ENCODE measurements around the gene DDX23. TPM values are rescaled to one million over a fixed set of nuclear protein-coding genes. Genes with fewer than 3 reads are reported as not detected.

The DDX23 gene
- total RNA-seq, 1 experiment from 2014 or later = 114 TPM

GRCh38 chr12:48823281-48823680 is 28.7 kb downstream of the DDX23 start:
- DNase-seq (ENCODE audit: low spot score) = no peak

- DNase-seq (ENCODE audit: low spot score) = no peak
Measured at GRCh38 chr12:48822711-48823110, 29.3 kb downstream of the DDX23 start.

GRCh38 chr12:48822139-48822538 is 29.8 kb downstream of the DDX23 start:
- no peak for DNase-seq (ENCODE audit: low spot score)

GRCh38 chr12:48819986-48820725 is 31.8 kb downstream of the DDX23 start:
- no peak for DNase-seq (ENCODE audit: low spot score)

GRCh38 chr12:48818831-48819590 is 33.0 kb downstream of the DDX23 start:
- DNase-seq (ENCODE audit: low spot score) = no peak

GRCh38 chr12:48817873-48818830 is 33.8 kb downstream of the DDX23 start, which contains the start of gene CACNB3:
Gene CACNB3 (plus strand): TSS chr12:48818496. CDS start chr12:48818930, 434 bp downstream.
- peak; percentile 41 for DNase-seq (ENCODE audit: low spot score)

GRCh38 chr12:48816143-48816854 is 35.7 kb downstream of the DDX23 start:
- DNase-seq (ENCODE audit: low spot score) = no peak

GRCh38 chr12:48815126-48816110 is 36.5 kb downstream of the DDX23 start:
- peak; percentile 64 for DNase-seq (ENCODE audit: low spot score)

GRCh38 chr12:48814262-48815125 is 37.5 kb downstream of the DDX23 start:
- peak; percentile 49 for DNase-seq (ENCODE audit: low spot score)

- no peak for DNase-seq (ENCODE audit: low spot score)
Measured at GRCh38 chr12:48813465-48814261, 38.3 kb downstream of the DDX23 start.

- DNase-seq (ENCODE audit: low spot score) = no peak
Measured at GRCh38 chr12:48812389-48812788, 39.6 kb downstream of the DDX23 start.

- DNase-seq (ENCODE audit: low spot score) = no peak
Measured at GRCh38 chr12:48811437-48812090, 40.4 kb downstream of the DDX23 start.

- no peak for DNase-seq (ENCODE audit: low spot score)
Measured at GRCh38 chr12:48810903-48811431, 41.0 kb downstream of the DDX23 start.

GRCh38 chr12:48807981-48808380 is 44.0 kb downstream of the DDX23 start:
- no peak for DNase-seq (ENCODE audit: low spot score)

GRCh38 chr12:48803675-48804074 is 48.3 kb downstream of the DDX23 start:
- DNase-seq (ENCODE audit: low spot score) = no peak

GRCh38 chr12:48800971-48801370 is 51.0 kb downstream of the DDX23 start:
- DNase-seq (ENCODE audit: low spot score) = no peak

- DNase-seq (ENCODE audit: low spot score) = no peak
Measured at GRCh38 chr12:48800457-48800856, 51.5 kb downstream of the DDX23 start.
